HEK293 (cell line): ENCODE measurements around the gene UNC5B.

Experiments used
- CTCF ChIP-seq: fragments of 450-650 bp; formaldehyde crosslinking; IDR thresholded peaks from 2 replicates; pipeline ENCODE4 v1.5.1; 2016; ENCODE audit warnings: missing biosample characterization, missing genetic modification characterization
- PATZ1 ChIP-seq: fragments of 450-650 bp; formaldehyde crosslinking; IDR thresholded peaks from 2 replicates; pipeline ENCODE4 v1.5.1; 2016; ENCODE audit warnings: missing biosample characterization, missing genetic modification characterization
- TCF7L2 ChIP-seq: IDR thresholded peaks from 2 replicates; pipeline ENCODE4 v1.6.1; 2011; ENCODE audit warnings: low read depth, mild to moderate bottlenecking, inconsistent platforms, low read length, moderate library complexity, borderline replicate concordance
- ZNF416 ChIP-seq: fragments of 450-650 bp; formaldehyde crosslinking; IDR thresholded peaks from 2 replicates; pipeline ENCODE4 v1.5.1; 2016; ENCODE audit warnings: missing biosample characterization, missing genetic modification characterization
- ZNF510 ChIP-seq: fragments of 450-650 bp; formaldehyde crosslinking; IDR thresholded peaks from 2 replicates; pipeline ENCODE4 v1.5.1; 2018; ENCODE audit warnings: mild to moderate bottlenecking, missing genetic modification characterization, missing biosample characterization; ENCODE audit not compliant: insufficient replicate concordance
- ZNF654 ChIP-seq: fragments of 450-650 bp; formaldehyde crosslinking; IDR thresholded peaks from 2 replicates; pipeline ENCODE4 v1.5.1; 2016; ENCODE audit warnings: low read depth, missing biosample characterization, missing genetic modification characterization
- ZNF670 ChIP-seq: fragments of 450-650 bp; formaldehyde crosslinking; IDR thresholded peaks from 2 replicates; pipeline ENCODE4 v1.5.1; 2016; ENCODE audit warnings: missing biosample characterization, missing genetic modification characterization, low read depth
- ZNF747 ChIP-seq: fragments of 450-650 bp; formaldehyde crosslinking; IDR thresholded peaks from 2 replicates; pipeline ENCODE4 v1.5.1; 2016; ENCODE audit warnings: missing biosample characterization, missing genetic modification characterization
- ZNF792 ChIP-seq: fragments of 450-650 bp; formaldehyde crosslinking; IDR thresholded peaks from 2 replicates; pipeline ENCODE4 v1.5.1; 2016; ENCODE audit warnings: missing biosample characterization, missing genetic modification characterization

GRCh38 chr10:71308244-71308643 is 95.9 kb downstream of the UNC5B start:
- TF ChIP-seq CTCF (tag by site-specific recombination) (no peak), ZNF747 (tag by site-specific recombination) (no peak), ZNF416 (tag by site-specific recombination) (no peak), ZNF510 (no peak), TCF7L2 (no peak), ZNF670 (tag by site-specific recombination) (no peak), ZNF654 (tag by site-specific recombination) (no peak), ZNF792 (no peak), PATZ1 (tag by site-specific recombination) (no peak)
